ENCODE results near the gene ORC2. TPM values are rescaled to one million over a fixed set of nuclear protein-coding genes. Genes with fewer than 3 reads are reported as not detected.

Gene ORC2
- total RNA-seq, 1 donor from 2014 or later: 16.3 TPM

DNA sequence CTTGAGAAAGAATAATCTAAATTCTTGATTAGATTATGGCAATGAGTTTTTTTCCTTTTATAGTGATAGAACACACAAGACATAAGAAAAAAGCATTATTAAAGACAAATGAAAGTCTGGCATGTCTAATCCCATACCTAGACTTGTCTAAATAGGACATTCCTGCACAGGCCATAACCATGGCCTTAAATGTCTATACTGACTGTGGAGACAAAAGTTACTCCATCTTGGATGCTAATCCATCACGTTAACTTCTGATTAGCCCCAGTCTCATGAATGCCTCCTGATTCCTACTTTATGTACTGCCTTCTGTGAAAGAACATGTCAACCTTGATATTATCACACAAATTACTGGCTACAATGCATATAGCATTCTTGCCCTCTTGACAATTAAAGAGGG, 23.6 kb downstream of the ORC2 start:
- Histone ChIP-seq H3K36me3 (ENCODE audit: control insufficient read depth, insufficient read depth, low read length) (peaks cover 7% of the 10 kb centered on the region), H3K4me3 (ENCODE audit: low read depth, low read length) (no peak overlapping the region), H3K27me3 (ENCODE audit: control insufficient read depth, insufficient read depth, low read length) (no peaks in the 10 kb centered on the region)
- no peak for DNase-seq (ENCODE audit: low read depth)
- FAIRE-seq: no peak
- TF ChIP-seq, protein P1, sequence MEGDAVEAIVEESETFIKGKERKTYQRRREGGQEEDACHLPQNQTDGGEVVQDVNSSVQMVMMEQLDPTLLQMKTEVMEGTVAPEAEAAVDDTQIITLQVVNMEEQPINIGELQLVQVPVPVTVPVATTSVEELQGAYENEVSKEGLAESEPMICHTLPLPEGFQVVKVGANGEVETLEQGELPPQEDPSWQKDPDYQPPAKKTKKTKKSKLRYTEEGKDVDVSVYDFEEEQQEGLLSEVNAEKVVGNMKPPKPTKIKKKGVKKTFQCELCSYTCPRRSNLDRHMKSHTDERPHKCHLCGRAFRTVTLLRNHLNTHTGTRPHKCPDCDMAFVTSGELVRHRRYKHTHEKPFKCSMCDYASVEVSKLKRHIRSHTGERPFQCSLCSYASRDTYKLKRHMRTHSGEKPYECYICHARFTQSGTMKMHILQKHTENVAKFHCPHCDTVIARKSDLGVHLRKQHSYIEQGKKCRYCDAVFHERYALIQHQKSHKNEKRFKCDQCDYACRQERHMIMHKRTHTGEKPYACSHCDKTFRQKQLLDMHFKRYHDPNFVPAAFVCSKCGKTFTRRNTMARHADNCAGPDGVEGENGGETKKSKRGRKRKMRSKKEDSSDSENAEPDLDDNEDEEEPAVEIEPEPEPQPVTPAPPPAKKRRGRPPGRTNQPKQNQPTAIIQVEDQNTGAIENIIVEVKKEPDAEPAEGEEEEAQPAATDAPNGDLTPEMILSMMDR (IDR thresholded peaks at IDR 0.05; ENCODE audit: insufficient read depth, low read length, severe bottlenecking): no peak

DNA sequence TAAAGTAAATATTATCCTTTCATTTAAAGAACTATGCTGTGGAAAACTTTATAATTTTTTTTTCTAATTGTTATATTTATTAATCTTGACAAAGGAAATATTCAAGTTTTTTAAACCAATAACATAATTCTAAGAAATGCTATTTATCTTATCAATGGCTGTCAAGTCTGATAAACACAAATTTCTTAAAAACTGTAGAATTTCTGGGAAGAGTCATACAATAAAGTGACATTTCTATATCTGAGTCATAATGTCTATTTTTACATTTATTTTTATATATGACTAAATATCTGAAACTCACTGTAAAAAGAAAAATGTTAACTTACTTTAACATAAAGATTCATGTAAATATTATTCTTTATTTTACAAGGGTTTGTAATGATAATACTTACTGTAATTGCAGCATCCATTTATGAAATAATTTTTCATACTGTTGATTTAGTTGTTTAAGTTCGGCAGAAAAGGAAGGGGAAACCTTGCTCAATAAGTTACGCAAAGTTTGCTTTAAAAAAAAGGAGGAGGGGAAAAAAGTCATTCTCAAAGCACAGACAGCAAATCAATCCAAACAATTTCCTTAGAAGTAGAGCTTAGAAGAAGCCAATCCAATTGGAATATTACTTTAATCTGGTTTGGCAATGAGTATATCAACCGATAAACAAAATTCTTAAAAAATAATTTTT, 32.4 kb downstream of the ORC2 start:
- Histone ChIP-seq H3K36me3 (ENCODE audit: control insufficient read depth, insufficient read depth, low read length) (peaks cover 3% of the 10 kb centered on the region), H3K27me3 (ENCODE audit: control insufficient read depth, insufficient read depth, low read length) (no peaks in the 10 kb centered on the region), H3K4me3 (ENCODE audit: low read depth, low read length) (no peak overlapping the region)
- TF ChIP-seq, protein P1 (IDR thresholded peaks at IDR 0.05; ENCODE audit: insufficient read depth, low read length, severe bottlenecking): no peak
- FAIRE-seq (no peak), DNase-seq (ENCODE audit: low read depth) (no peak)

DNA sequence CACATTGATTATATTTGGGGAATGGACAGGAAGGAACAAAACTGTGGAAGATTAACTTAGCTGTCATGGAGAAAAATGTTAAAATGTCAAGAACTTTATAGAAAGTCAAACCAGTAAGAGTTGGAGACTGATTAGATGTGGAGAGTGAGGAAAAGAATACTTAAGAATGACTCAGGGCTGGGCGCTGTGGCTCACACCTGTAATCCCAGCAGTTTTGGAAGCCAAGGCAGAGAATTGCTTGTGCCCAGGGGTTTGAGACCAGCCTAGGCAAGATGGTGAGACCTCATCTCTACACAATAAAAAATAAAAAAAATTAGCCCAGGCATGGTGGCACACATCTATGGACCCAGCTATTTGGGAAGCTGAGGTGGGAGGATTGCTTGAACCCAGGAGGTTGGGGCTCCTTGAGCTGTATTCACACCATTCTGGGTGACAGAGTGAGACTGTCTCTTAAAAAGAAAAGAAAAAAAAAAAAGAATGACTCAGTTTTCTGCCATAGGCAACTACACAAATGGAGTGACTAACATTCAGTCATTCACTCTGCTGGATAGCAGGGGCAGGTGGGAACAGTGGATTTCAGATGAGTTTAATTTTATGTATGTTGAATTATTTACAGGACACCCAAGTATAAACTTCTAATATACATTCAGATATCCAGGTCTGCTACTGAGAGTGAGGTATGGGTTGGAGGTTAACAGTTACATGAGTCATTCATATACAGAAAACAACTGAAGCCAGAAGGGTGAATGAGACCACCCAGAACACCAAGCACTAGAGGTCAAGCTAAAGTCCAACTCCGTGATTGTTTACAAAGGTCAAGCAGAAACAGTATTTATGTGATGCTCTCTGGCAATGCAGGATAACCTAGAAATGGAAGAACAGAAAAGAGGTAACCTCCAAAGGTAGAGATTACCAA, 33.9 kb downstream of the ORC2 start:
- Histone ChIP-seq H3K4me3 (ENCODE audit: low read depth, low read length) (no peak overlapping the region), H3K27me3 (ENCODE audit: control insufficient read depth, insufficient read depth, low read length) (no peaks in the 10 kb centered on the region), H3K36me3 (ENCODE audit: control insufficient read depth, insufficient read depth, low read length) (peaks cover under 1% of the 10 kb centered on the region)
- peak; percentile 66 for DNase-seq (ENCODE audit: low read depth)
- no peak for FAIRE-seq
- TF ChIP-seq, protein P1 (IDR thresholded peaks at IDR 0.05; ENCODE audit: insufficient read depth, low read length, severe bottlenecking): no peak

DNA sequence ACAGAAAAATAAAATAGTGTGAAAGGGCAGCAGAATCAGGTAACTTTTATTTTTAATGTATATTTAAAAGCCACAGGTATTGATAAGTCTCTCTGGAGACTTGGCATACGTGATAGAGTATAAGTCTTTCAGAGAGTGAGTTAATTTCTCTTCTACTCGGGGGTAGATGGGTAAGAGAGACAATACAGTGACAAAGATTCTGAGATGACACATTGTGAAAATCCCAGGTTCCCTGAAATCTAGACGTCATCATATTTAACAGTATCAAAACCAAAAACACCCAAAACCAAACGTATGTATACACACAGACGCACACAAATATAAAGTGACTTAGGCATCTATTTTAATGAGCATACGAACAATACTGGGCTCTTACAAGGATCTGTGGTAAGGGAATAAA, 41.0 kb downstream of the ORC2 start:
- Histone ChIP-seq H3K27me3 (ENCODE audit: control insufficient read depth, insufficient read depth, low read length) (no peaks in the 10 kb centered on the region), H3K4me3 (ENCODE audit: low read depth, low read length) (no peak overlapping the region), H3K36me3 (ENCODE audit: control insufficient read depth, insufficient read depth, low read length) (peaks cover 3% of the 10 kb centered on the region)
- FAIRE-seq (no peak), DNase-seq (ENCODE audit: low read depth) (no peak)
- TF ChIP-seq, protein P1 (IDR thresholded peaks at IDR 0.05; ENCODE audit: insufficient read depth, low read length, severe bottlenecking): no peak

DNA sequence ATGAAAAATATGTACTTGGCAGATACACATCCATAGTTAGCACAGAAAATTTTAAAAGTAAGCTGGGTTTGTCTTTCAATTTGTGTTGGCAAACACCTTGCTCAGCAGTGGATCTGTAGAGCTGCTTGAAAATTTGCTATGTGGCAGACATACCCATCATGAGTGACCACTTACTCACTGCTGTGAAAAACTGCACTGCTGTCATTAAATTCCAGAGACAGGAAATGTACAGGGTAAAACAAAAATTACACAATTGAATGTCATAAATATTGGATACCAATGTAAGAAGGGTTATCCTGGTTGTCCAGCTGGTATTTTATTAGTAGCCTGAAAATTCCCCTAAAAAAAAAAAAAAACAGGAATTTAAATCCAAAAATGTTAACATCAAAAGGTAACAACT, 49.8 kb downstream of the ORC2 start:
- DNase-seq (ENCODE audit: low read depth) (peak; percentile 36), FAIRE-seq (no peak)
- TF ChIP-seq, protein P1 (IDR thresholded peaks at IDR 0.05; ENCODE audit: insufficient read depth, low read length, severe bottlenecking): no peak
- Histone ChIP-seq H3K36me3 (ENCODE audit: control insufficient read depth, insufficient read depth, low read length) (peaks cover 7% of the 10 kb centered on the region), H3K4me3 (ENCODE audit: low read depth, low read length) (no peak overlapping the region), H3K27me3 (ENCODE audit: control insufficient read depth, insufficient read depth, low read length) (no peaks in the 10 kb centered on the region)
